Measurements from ENCODE around the gene SDHAF4. TPM values are rescaled to one million over a fixed set of nuclear protein-coding genes. Genes with fewer than 3 reads are reported as not detected.

SDHAF4 gene
- total RNA-seq, result 10 to 100 TPM in 1 of 5 donors, 1 to 10 TPM in 3, not detected in 1; 3.2 to 16.3 (median 6.2) TPM
- polyA plus RNA-seq, result 10 to 100 TPM in 1 of 3 donors, 1 to 10 TPM in 2; 7.5 to 14.0 (median 8.2) TPM
- long read RNA-seq, donor 1, transcript SDHAF4-201 (3 exons, 1,196 nt), result major isoform, 5 of 5 reads
- long read RNA-seq, donor 1, partial matches to known transcripts, result 0 of 5 reads
- long read RNA-seq, donor 1, other reads (novel, unspliced or antisense), result 0 of 5 reads
- long read RNA-seq, donor 2, partial matches to known transcripts, result 0 of 1 reads
- long read RNA-seq, donor 2, other reads (novel, unspliced or antisense), result 0 of 1 reads
- long read RNA-seq, donor 3, partial matches to known transcripts, result 0 of 1 reads
- long read RNA-seq, donor 3, other reads (novel, unspliced or antisense), result 0 of 1 reads
- long read RNA-seq, donor 4, partial matches to known transcripts, result 0 of 2 reads
- long read RNA-seq, donor 4, other reads (novel, unspliced or antisense), result 0 of 2 reads
- long read RNA-seq, donor 5, partial matches to known transcripts, result 0 of 4 reads
- long read RNA-seq, donor 5, other reads (novel, unspliced or antisense), result 0 of 4 reads
- long read RNA-seq, donor 6, transcript SDHAF4-201 (3 exons, 1,196 nt), result major isoform, 11 of 22 reads
- long read RNA-seq, donor 6, partial matches to known transcripts, result 5 of 22 reads
- long read RNA-seq, donor 6, other reads (novel, unspliced or antisense), result 6 of 22 reads
- long read RNA-seq, donor 7, partial matches to known transcripts, result 0 of 4 reads
- long read RNA-seq, donor 7, other reads (novel, unspliced or antisense), result 0 of 4 reads
- long read RNA-seq, donor 8, partial matches to known transcripts, result 0 of 3 reads
- long read RNA-seq, donor 8, other reads (novel, unspliced or antisense), result 0 of 3 reads
- long read RNA-seq, donor 9, transcript SDHAF4-201 (3 exons, 1,196 nt), result major isoform, 6 of 6 reads
- long read RNA-seq, donor 9, partial matches to known transcripts, result 0 of 6 reads
- long read RNA-seq, donor 9, other reads (novel, unspliced or antisense), result 0 of 6 reads
- long read RNA-seq, donor 10, result 0 reads

- DNase-seq, result peak; percentile 94 to 97
- H3K27ac ChIP-seq, result peak within 1 kb of the TSS; percentile 89 to 93 (median 91)
- H3K4me1 ChIP-seq, result peaks cover 7 to 32% (median 16%) of the 10 kb centered on the region in 4 donors
- WGBS, 5 donors, result 0% methylated on average over 21 to 49 of the region's 49 CpGs
- H3K36me3 ChIP-seq, result no peaks in the 10 kb centered on the region
- H3K27me3 ChIP-seq, result no peaks in the 10 kb centered on the region
- intact Hi-C loops (cut with DNase I; ENCODE audit: low total_unique reads), result loop anchor here (10.0 kb wide), 1 partner anchor 108 kb away; no protein-coding TSS in a partner anchor
- H3K9me3 ChIP-seq, result no peaks in the 10 kb centered on the region
- peak within 1 kb of the TSS; percentile 68 to 90 (median 80) for H3K4me3 ChIP-seq
- peak in 1 of 4 donors; percentile 33 for TF ChIP-seq POLR2A (IDR thresholded peaks at IDR 0.05)
- TF ChIP-seq EP300 (IDR thresholded peaks at IDR 0.05), result no peak
- TF ChIP-seq POLR2AphosphoS5 (IDR thresholded peaks at IDR 0.05), result peak; percentile 38 to 95 (median 84)
These were observed at the start of gene SDHAF4 for GRCh38 chr6:70566751-70567382. SDHAF4 (plus strand) TSS chr6:70566930; CDS start chr6:70566941, 11 bp downstream.

GRCh38 chr6:70518723-70519122 lies 48.0 kb upstream of the SDHAF4 start:
- 81 to 89% (median 86%) methylated on average over 3 of the region's 3 CpGs for WGBS, 5 donors

GRCh38 chr6:70520575-70520974 lies 46.2 kb upstream of the SDHAF4 start:
- peak in 1 of 2 donors; percentile 34 for DNase-seq
- Histone ChIP-seq H3K27ac (no peak overlapping the region), H3K4me1 (no peaks in the 10 kb centered on the region), H3K4me3 (no peak overlapping the region), H3K27me3 (no peaks in the 10 kb centered on the region), H3K36me3 (peaks cover 0 to 19% (median 11%) of the 10 kb centered on the region in 4 donors), H3K9me3 (no peaks in the 10 kb centered on the region)
- intact Hi-C loops (cut with DNase I; ENCODE audit: low total_unique reads), result no loop called here
- TF ChIP-seq EP300 (IDR thresholded peaks at IDR 0.05), result no peak
- TF ChIP-seq CTCF (IDR thresholded peaks at IDR 0.05), result peak in 3 of 7 experiments; percentile 17 to 25 (median 18)

More at GRCh38 chr6:70518723-70519122, 48.0 kb upstream of the SDHAF4 start:
- no peak for TF ChIP-seq CTCF (IDR thresholded peaks at IDR 0.05)
- Histone ChIP-seq H3K4me3 (no peak overlapping the region), H3K27me3 (no peaks in the 10 kb centered on the region), H3K4me1 (no peaks in the 10 kb centered on the region), H3K36me3 (peaks cover 0 to 12% (median 9%) of the 10 kb centered on the region in 4 donors), H3K9me3 (no peaks in the 10 kb centered on the region), H3K27ac (no peak overlapping the region)
- intact Hi-C loops (cut with DNase I; ENCODE audit: low total_unique reads), result no loop called here
- DNase-seq, result no peak

GRCh38 chr6:70524721-70525286 lies 41.9 kb upstream of the SDHAF4 start:
- whole genome bisulfite sequencing, 5 donors, result 67 to 77% (median 76%) methylated on average over 4 of the region's 4 CpGs
- DNase-seq, result no peak
- peaks cover 3 to 54% (median 42%) of the 10 kb centered on the region in 4 donors for H3K36me3 ChIP-seq
- TF ChIP-seq CTCF (IDR thresholded peaks at IDR 0.05), result no peak
- TF ChIP-seq POLR2AphosphoS5 (IDR thresholded peaks at IDR 0.05), result no peak
- intact Hi-C loops (cut with DNase I; ENCODE audit: low total_unique reads), result no loop called here
- H3K27ac ChIP-seq, result no peak overlapping the region
- no peaks in the 10 kb centered on the region for H3K27me3 ChIP-seq
- H3K4me3 ChIP-seq, result no peak overlapping the region
- H3K4me1 ChIP-seq, result no peaks in the 10 kb centered on the region
- H3K9me3 ChIP-seq, result no peaks in the 10 kb centered on the region

All from stomach (tissue), 19 donors.